K562 (cell line): ENCODE data around the gene GZMM. TPM values are rescaled to one million over a fixed set of nuclear protein-coding genes. Genes with fewer than 3 reads are reported as not detected.

ENCODE experiments used
- ATAC-seq: fragments of 200-7000 bp; cut with Tn5 transposase; 3 replicates; pipeline ENCODE4 v1.9.1; 2020; ENCODE audit warnings: moderate library complexity
- BruUV-seq: library from RNA; stranded (reverse); fragments of 400-500 nt; replicated peaks from 2 replicates; lab custom pipeline; 2021; lab: Mats Ljungman, UMichigan
- CTCF ChIA-PET: fragments of 300-600 bp; formaldehyde crosslinking; extraction: SDS; loops from one replicate; lab custom pipeline; 2021; ENCODE audit warnings: low intra/inter-chr PET ratio; lab: Yijun Ruan, JAX
- POLR2A ChIA-PET: fragments of 300-600, 350-650 bp; sonication (Branson Sonifier 250); formaldehyde crosslinking; extraction: SDS; loops from one replicate; lab custom pipeline; 2021; ENCODE audit warnings: antibody characterized with exemption, inconsistent platforms; lab: Yijun Ruan, JAX
- DNase-seq, 4 experiments: peaks; one replicate each; pipeline versions ENCODE4 v3.0.0 to v3.0.0-alpha.2; 2011 to 2018; ENCODE audit warnings: low spot score in 3 of 4, mixed read lengths in 3 of 4; ENCODE audit errors: extremely low read depth in 1 of 4
- FAIRE-seq: peaks from 2 replicates; lab custom pipeline; 2011; peaks lifted over from hg19 to GRCh38; lab: Jason Lieb, UNC
- H2AFZ ChIP-seq: 2 replicates; pipeline ENCODE4 v1.6.0; 2011; ENCODE audit warnings: low read depth, low read length, control low read depth, inconsistent platforms
- H3K27ac ChIP-seq: fragments of 200-600 bp; 3 replicates; pipeline ENCODE4 v1.8.0; 2011; ENCODE audit warnings: low read depth, mild to moderate bottlenecking, control low read depth, inconsistent platforms, low read length, moderate library complexity, mixed read lengths; ENCODE audit errors: extremely low read depth
- H3K27me3 ChIP-seq, 2 experiments: fragments of 300-600 bp in 1 of 2; 2 replicates in 1 of 2; 3 replicates in 1 of 2; pipeline versions ENCODE4 v1.6.0 to v1.8.0; 2011; ENCODE audit warnings: inconsistent platforms in 2 of 2, low read length in 2 of 2, mild to moderate bottlenecking in 1 of 2, mixed read lengths in 1 of 2, moderate library complexity in 1 of 2; ENCODE audit not compliant: control insufficient read depth in 2 of 2, insufficient read depth in 2 of 2
- H3K36me3 ChIP-seq: fragments of 300-600 bp; 3 replicates; pipeline ENCODE4 v1.8.0; 2011; ENCODE audit warnings: mild to moderate bottlenecking, low read length, inconsistent platforms; ENCODE audit not compliant: control insufficient read depth, insufficient read depth
- H3K4me1 ChIP-seq, 2 experiments: fragments of 200-600 bp in 1 of 2; replicated peaks in 1 of 2; 2 replicates in 1 of 2; 3 replicates in 1 of 2; pipeline versions ENCODE4 v1.5.1 to v1.8.0; 2011; ENCODE audit warnings: inconsistent platforms in 2 of 2, low read length in 2 of 2, mild to moderate bottlenecking in 1 of 2, mixed read lengths in 1 of 2, moderate library complexity in 1 of 2; ENCODE audit not compliant: control insufficient read depth in 2 of 2, insufficient read depth in 2 of 2
- H3K4me2 ChIP-seq: 2 replicates; pipeline ENCODE4 v1.6.1; 2011; ENCODE audit warnings: low read length, control low read depth, inconsistent platforms, mixed read lengths; ENCODE audit not compliant: insufficient read depth
- H3K4me3 ChIP-seq: fragments of 200-600 bp; sonication (generic), shearing (Covaris generic); 2 replicates; pipeline ENCODE4 v1.5.1; 2016; ENCODE audit warnings: control low read depth, inconsistent platforms
- H3K79me2 ChIP-seq: fragments of 200-600 bp; 3 replicates; pipeline ENCODE4 v1.8.0; 2011; ENCODE audit warnings: low read length, inconsistent platforms; ENCODE audit not compliant: control insufficient read depth, insufficient read depth
- H3K9ac ChIP-seq, 2 experiments: 2 replicates each; pipeline versions ENCODE4 v1.6.0 to v1.6.1; 2011; ENCODE audit warnings: low read depth in 2 of 2, low read length in 2 of 2, control low read depth in 1 of 2, inconsistent platforms in 1 of 2, mild to moderate bottlenecking in 1 of 2, mixed read lengths in 1 of 2; ENCODE audit not compliant: insufficient read depth in 1 of 2
- H3K9me1 ChIP-seq: one replicate; pipeline ENCODE4 v1.6.0; 2011; ENCODE audit warnings: inconsistent platforms, mild to moderate bottlenecking, low read length, moderate library complexity; ENCODE audit not compliant: control insufficient read depth, insufficient read depth
- H3K9me3 ChIP-seq: replicated peaks from 2 replicates; pipeline ENCODE4 v1.5.1; 2011; ENCODE audit warnings: low read depth, low read length, inconsistent platforms; ENCODE audit not compliant: control insufficient read depth, insufficient read depth
- H4K20me1 ChIP-seq: replicated peaks from 2 replicates; pipeline ENCODE4 v1.6.1; 2011; ENCODE audit warnings: low read length, inconsistent platforms, mixed read lengths; ENCODE audit not compliant: control insufficient read depth, insufficient read depth
- ARHGAP35 ChIP-seq: fragments of 450-650 bp; IDR thresholded peaks from 2 replicates; pipeline ENCODE4 v1.6.1; 2018; ENCODE audit not compliant: partially characterized antibody
- DACH1 ChIP-seq: fragments of 450-650 bp; IDR thresholded peaks from 2 replicates; pipeline ENCODE4 v1.6.1; 2018; ENCODE audit not compliant: partially characterized antibody
- DNMT1 ChIP-seq: fragments of 450-650 bp; IDR thresholded peaks from 2 replicates; pipeline ENCODE4 v1.6.1; 2016; ENCODE audit warnings: antibody characterized with exemption, mild to moderate bottlenecking
- ESRRA ChIP-seq: fragments of 450-650 bp; IDR thresholded peaks from 2 replicates; pipeline ENCODE4 v1.6.1; 2014; ENCODE audit warnings: low read depth, mild to moderate bottlenecking, moderate library complexity, borderline replicate concordance
- FOXA3 ChIP-seq, 2 experiments: fragments of 450-650 bp in 1 of 2; sonication (generic) in 1 of 2; formaldehyde crosslinking; IDR thresholded peaks in 1 of 2; conservative IDR thresholded peaks in 1 of 2; 2 replicates each; pipeline versions ENCODE4 v1.4.0 to v1.8.0; 2020 to 2022; ENCODE audit warnings: mild to moderate bottlenecking in 2 of 2, missing genetic modification reagents in 1 of 2
- MNT ChIP-seq, 2 experiments: fragments of 450-650 bp; conservative IDR thresholded peaks; 2 replicates each; pipeline ENCODE4 v1.6.1; 2017; ENCODE audit warnings: mild to moderate bottlenecking in 2 of 2, moderate library complexity in 2 of 2
- TSHZ1 ChIP-seq: fragments of 250-450 bp; sonication (Bioruptor Pico); IDR thresholded peaks from 2 replicates; pipeline ENCODE4 v1.4.0; 2020; ENCODE audit warnings: mild to moderate bottlenecking, moderate library complexity
- XRCC5 ChIP-seq: fragments of 200-400 bp; formaldehyde crosslinking; IDR thresholded peaks from 2 replicates; pipeline ENCODE4 v1.6.1; 2017; ENCODE audit warnings: low read depth, mild to moderate bottlenecking, low read length
- ZBED1 ChIP-seq: IDR thresholded peaks from 2 replicates; pipeline ENCODE4 v1.6.1; 2014
- ZKSCAN8 ChIP-seq: fragments of 200-800 bp; sonication (Bioruptor generic); IDR thresholded peaks from 2 replicates; pipeline ENCODE4 v1.6.1; 2016; ENCODE audit warnings: missing genetic modification characterization, missing compliant biosample characterization
- WGBS: fragments of 100-300 bp; shearing (Covaris generic); methylation state at CpG from one replicate; pipeline ENCODE4 v1.1.6; 2016; ENCODE audit warnings: low coverage, mixed read lengths; ENCODE audit not compliant: insufficient coverage; ENCODE audit errors: missing lambda C conversion rate; 5-methylcytosine and 5-hydroxymethylcytosine counted together
- in situ Hi-C: fragments of 300-500 bp; cut with MboI; formaldehyde crosslinking; loops from 4 replicates; pipeline ENCODE4 v1.15.0; 2018; ENCODE audit warnings: inconsistent platforms, mixed read lengths
- intact Hi-C: fragments of 100-400 bp; cut with micrococcal nuclease; formaldehyde crosslinking; loops from 2 replicates; pipeline ENCODE4 v1.14.2; 2022
- polyA plus RNA-seq, 8 experiments: library from polyadenylated mRNA; depleted of rRNA in 4 of 8; stranded (reverse) in 5 of 8; unstranded in 3 of 8; fragments of >200 nt; fragmentation: Nextera tagmentation in 2 of 8; fragmentation: Illumina TruSeq in 1 of 8; extraction: Ambion mirVana in 2 of 8; extraction: Trizol in 1 of 8; gene quantifications; 2 replicates each; pipeline versions ENCODE4 v1.2.1 to v1.2.3, GENCODE V29; 2011 to 2014; ENCODE audit warnings: inconsistent platforms in 1 of 8, missing spikeins in 1 of 8
- total RNA-seq, 7 experiments: library from RNA; depleted of rRNA in 6 of 7; stranded (reverse); fragments of >200 nt in 6 of 7; fragmentation: Illumina TruSeq in 2 of 7; extraction: Trizol in 2 of 7; gene quantifications; 2 replicates each; pipeline versions ENCODE4 v1.2.1 to v1.2.3, GENCODE V29; 2011 to 2021; ENCODE audit warnings: low replicate concordance in 1 of 7

Gene GZMM
- total and polyA plus RNA-seq, 9 of the 15 experiments (the other 6 are each of a cell fraction or from before 2014, with no cell fraction given), result 0.08 to 2.6 (median 0.70) TPM; not detected in 2

GRCh38 chr19:593055-593454, 49.2 kb downstream of the GZMM start:
- Histone ChIP-seq H3K4me3 (no peak overlapping the region), H3K4me1 (peaks cover 5 to 82% of the 10 kb centered on the region in 2 experiments; a peak in 3 of 5 replicates), H3K27ac (no peak overlapping the region), H3K9me1 (no peaks in the 10 kb centered on the region), H3K79me2 (no peaks in the 10 kb centered on the region), H2AFZ (no peak overlapping the region), H3K9me3 (no peaks in the 10 kb centered on the region), H3K9ac (no peak overlapping the region), H3K4me2 (no peak overlapping the region), H3K36me3 (no peaks in the 10 kb centered on the region), H4K20me1 (peaks cover 20% of the 10 kb centered on the region; the same call in 1 of the 2 replicates), H3K27me3 (peaks cover 12 to 34% of the 10 kb centered on the region in 2 experiments; a peak in 4 of 5 replicates)
- TF ChIP-seq ZBED1, result no peak
- peak; percentile 96 for TF ChIP-seq ZKSCAN8 (CRISPR knock-in tag)
- TF ChIP-seq XRCC5, result no peak
- TF ChIP-seq ESRRA, result no peak
- POLR2A ChIA-PET, result interaction anchor here (1.3 kb wide), 1 partner anchor 11 kb away, joined by 3 read pairs; no protein-coding TSS in a partner anchor
- CTCF ChIA-PET, result no interaction called here
- BruUV-seq, result no TSS peak
- ATAC-seq (no peak), FAIRE-seq (no peak), DNase-seq (no peak)
- 28% methylated on average over 18 of the region's 18 CpGs for WGBS
- in situ Hi-C loops, result no loop called here
- intact Hi-C loops, result no loop called here

GRCh38 chr19:593505-593904, 49.7 kb downstream of the GZMM start:
- peaks cover 5 to 77% of the 10 kb centered on the region in 2 experiments; a peak in 3 of 5 replicates for H3K4me1 ChIP-seq
- ChIA-PET CTCF (no interaction called here), POLR2A (interaction anchor here (1.3 kb wide), 1 partner anchor 11 kb away, joined by 3 read pairs; no protein-coding TSS in a partner anchor)
- FAIRE-seq (no peak), DNase-seq (no peak), ATAC-seq (no peak)
- no peaks in the 10 kb centered on the region for H3K36me3 ChIP-seq
- H3K27ac ChIP-seq, result no peak overlapping the region
- H3K4me3 ChIP-seq, result no peak overlapping the region
- intact Hi-C loops, result no loop called here
- H3K4me2 ChIP-seq, result no peak overlapping the region
- H2AFZ ChIP-seq, result no peak overlapping the region
- no peaks in the 10 kb centered on the region for H3K9me1 ChIP-seq
- peaks cover 12 to 34% of the 10 kb centered on the region in 2 experiments; a peak in 4 of 5 replicates for H3K27me3 ChIP-seq
- in situ Hi-C loops, result no loop called here
- H3K9ac ChIP-seq, result no peak overlapping the region
- H3K79me2 ChIP-seq, result no peaks in the 10 kb centered on the region
- peaks cover 20% of the 10 kb centered on the region; the same call in 1 of the 2 replicates for H4K20me1 ChIP-seq
- TF ChIP-seq ARHGAP35 (no peak), MNT (conservative IDR thresholded peaks at IDR 0.05) (no peak), DACH1 (no peak), TSHZ1 (CRISPR knock-in tag) (no peak), DNMT1 (no peak), FOXA3 (CRISPR knock-in tag; conservative IDR thresholded peaks at IDR 0.05 in 1 of 2, IDR thresholded peaks at IDR 0.05 in 1 of 2) (no peak)
- no peaks in the 10 kb centered on the region for H3K9me3 ChIP-seq
- no TSS peak for BruUV-seq
- 19% methylated on average over 8 of the region's 9 CpGs for WGBS
